ENCODE measurements around the gene NKX2-4.
A peak's percentile ranks its signal among the peaks of the same experiment; 100 is the strongest.
"Not testable (repeated sequence)": the region's sequence is repeated elsewhere in the genome, so short reads cannot be mapped to it uniquely, and the experiment has no call there.

Gene NKX2-4

DNA sequence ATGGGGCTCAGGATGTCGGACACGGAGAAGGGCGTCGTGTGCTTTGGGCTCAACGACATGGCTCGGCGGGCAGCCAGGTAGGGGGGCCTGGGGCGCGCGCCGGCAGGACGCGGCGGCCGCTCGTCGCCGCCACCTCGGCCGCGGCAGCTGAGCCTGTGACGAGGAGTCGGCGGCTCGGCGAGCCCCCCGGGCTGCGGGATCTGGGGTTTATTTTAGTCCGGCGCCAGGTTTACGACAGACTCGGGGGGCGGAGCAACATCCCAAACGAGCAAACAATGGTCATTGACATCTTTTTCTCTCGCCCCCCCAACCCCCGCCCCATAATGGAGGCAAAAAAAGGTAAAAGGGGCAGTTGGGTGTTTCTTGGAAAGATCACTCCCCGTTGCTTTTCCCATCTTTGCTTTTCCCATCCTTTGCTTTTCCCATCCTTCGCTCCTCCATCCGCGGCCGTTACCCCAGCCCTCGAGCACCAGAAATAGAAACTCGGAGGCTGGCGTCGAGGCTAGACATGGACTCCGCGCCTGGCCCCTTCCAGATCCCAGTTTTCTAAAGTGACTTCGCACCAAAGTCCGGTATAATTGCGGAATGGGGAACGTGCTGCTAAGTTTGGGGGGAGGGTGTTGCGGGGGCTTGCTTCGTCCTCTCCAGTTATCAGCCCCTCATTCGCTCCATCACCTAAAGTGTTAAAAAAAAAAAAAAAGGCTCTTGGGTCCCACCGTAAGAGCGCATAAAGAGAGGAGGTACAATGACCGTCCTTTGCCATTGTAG is at the start of gene NKX2-4:
TSS of gene NKX2-4 (minus strand) at position 186 of the 768 bp plus-strand sequence. CDS start at position 59, 127 bp downstream.
- DNase-seq (ENCODE audit: insufficient read length, low spot score), result no peak
- FAIRE-seq, result no peak
- TF ChIP-seq POLR2A (IDR thresholded peaks at IDR 0.05; ENCODE audit: low read depth, low read length), result no peak

DNA sequence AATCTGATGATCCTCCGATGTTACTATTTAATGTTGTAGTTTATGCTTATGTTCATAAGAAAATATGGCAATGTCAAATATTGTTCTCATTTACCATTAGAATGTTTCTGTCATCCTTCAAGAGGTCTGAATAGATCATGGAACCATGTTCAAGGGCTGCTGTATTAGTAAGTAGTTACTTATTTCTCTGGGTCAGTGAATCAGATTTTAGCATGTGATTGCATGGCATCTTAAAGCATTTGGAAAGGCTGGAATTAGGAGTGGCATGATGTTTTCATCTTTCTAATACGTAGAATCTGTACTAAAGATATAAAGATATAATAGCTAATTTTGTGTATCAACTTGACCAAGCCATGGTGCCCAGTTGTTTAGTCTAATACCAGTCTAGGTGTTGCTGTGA is 40.5 kb upstream of the NKX2-4 start:
- FAIRE-seq (no peak), DNase-seq (ENCODE audit: insufficient read length, low spot score) (no peak)

DNA sequence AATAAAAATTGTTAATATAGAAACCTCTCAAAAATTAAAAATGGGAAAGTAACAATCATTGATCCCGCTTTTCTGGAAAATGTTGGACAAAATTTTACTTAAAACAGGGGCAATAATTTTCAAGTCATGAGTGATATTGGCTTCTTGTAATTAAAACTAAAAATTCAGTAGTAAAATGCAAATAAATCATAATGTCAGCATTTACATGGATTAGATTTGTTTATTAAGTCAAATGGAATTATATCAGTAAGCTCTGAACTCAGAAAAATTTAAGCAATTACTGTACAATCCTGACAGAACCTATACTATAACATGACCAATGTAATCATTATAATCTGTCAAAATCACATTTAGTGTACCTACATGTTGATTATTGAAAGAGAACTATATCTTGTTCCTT is 39.9 kb upstream of the NKX2-4 start:
- no peak for TF ChIP-seq POLR2A (IDR thresholded peaks at IDR 0.05; ENCODE audit: low read depth, low read length)
- FAIRE-seq (no peak), DNase-seq (ENCODE audit: insufficient read length, low spot score) (no peak)

More for the DNA sequence above, 40.5 kb upstream of the NKX2-4 start:
- no peak for TF ChIP-seq POLR2A (IDR thresholded peaks at IDR 0.05; ENCODE audit: low read depth, low read length)

DNA sequence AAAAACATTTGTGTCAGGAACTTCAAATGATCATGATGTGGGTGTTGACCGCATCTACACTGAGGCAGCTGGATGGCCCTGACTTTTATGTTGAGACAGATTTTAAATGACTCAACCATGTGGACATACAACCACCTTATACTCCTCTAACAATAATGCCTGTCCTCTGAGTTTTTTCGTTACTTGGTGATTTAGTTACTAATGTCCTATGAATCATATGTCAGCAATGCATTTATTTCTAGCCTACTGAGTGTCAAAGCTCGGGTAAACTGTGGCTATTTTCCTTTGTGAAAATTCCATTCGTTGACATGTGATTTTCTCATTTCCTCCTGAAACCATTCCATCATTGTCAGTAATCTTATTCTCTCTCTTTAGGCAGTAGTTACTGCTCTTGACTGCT is 38.9 kb upstream of the NKX2-4 start:
- TF ChIP-seq POLR2A (IDR thresholded peaks at IDR 0.05; ENCODE audit: low read depth, low read length), result no peak
- FAIRE-seq (peak; percentile 87), DNase-seq (ENCODE audit: insufficient read length, low spot score) (peak; percentile 49)

DNA sequence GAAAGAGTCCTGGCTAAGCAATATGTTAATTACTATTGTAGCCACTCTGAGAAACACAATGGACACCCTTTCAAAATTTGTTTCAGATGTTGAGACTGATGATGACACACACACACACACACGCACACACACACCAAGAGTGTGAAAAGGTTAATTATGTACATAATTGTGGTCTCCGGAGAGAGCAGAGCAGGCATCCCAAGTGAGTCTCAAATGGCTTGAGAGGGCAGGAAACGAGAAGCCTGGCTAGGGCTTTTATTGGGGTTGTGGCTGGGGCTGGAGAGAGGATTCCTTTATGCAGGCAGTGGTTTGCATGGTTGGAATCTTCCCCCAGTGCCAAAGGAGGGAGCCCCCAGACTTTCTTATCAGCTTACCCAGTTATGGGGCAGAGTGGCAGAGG is 38.2 kb upstream of the NKX2-4 start:
- DNase-seq (ENCODE audit: insufficient read length, low spot score) (no peak), FAIRE-seq (no peak)
- no peak for TF ChIP-seq POLR2A (IDR thresholded peaks at IDR 0.05; ENCODE audit: low read depth, low read length)

DNA sequence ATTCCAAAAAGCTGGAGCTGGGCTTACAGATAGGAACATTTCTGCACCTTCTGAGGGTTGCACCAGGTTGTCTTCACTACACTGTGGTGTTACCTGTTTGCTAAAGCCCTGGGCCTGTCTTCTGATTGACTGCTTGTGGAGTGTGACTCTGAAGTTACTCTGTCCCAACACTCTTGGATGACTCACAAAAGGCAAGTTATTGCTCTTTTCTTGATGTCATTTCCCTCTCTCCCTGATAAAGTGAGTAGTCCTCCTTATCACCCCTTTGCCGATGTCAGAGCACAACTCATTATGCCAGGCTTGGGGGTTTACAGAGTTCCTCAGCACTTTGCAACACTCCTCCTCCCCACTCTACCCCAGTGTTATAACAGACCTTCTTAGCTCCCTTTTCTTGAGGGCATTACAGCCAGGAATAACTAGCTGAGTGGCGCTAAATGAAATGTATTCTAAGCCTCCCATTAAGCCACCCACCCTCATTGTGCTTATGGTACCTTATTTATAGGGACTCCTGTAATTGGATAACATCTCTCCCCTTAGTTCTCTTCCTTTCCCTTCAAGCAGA is 36.1 kb upstream of the NKX2-4 start:
- peak; percentile 52 for FAIRE-seq
- DNase-seq (ENCODE audit: insufficient read length, low spot score), result peak; percentile 20
- no peak for TF ChIP-seq POLR2A (IDR thresholded peaks at IDR 0.05; ENCODE audit: low read depth, low read length)

DNA sequence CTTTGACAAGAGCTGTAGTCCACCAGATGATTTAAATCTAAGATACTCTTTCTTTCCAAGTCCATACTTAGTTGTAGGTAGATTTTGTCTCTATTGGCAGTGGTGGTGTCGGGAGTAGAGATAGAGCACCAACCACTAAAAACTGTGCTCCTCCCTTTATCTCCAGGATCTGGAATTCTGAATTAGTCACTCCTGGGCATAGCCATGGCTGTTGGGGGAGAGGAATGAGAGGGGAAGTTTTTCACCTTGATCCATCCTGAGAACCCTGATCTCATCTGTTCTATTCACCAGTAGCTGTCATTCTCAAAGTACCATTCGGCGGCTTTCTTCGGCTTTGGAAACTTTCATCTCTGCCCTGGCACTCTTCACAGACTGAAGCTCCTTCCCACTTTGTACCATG is 35.6 kb upstream of the NKX2-4 start:
- no peak for TF ChIP-seq POLR2A (IDR thresholded peaks at IDR 0.05; ENCODE audit: low read depth, low read length)
- FAIRE-seq (no peak), DNase-seq (ENCODE audit: insufficient read length, low spot score) (no peak)

DNA sequence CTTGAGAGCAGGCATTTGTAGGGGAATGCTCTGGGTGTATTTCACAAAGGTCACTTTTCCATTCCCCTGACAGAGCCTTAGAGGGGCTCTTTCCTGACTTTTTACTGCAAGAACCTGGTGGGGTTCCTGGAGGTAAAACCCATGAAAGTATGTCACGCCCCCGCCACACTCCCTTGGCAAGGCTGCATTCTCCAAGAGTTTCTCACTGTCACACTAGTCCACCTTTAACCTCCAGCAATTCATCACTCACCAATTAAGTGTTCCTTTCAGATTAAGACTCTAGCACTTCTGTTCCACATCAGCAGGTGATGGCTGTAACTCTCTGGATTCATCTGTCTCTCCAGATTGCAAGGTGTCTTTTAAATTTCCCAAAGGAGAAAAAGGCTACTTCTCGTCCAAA is 32.7 kb upstream of the NKX2-4 start:
- no peak for FAIRE-seq
- DNase-seq (ENCODE audit: insufficient read length, low spot score), result no peak
- TF ChIP-seq POLR2A (IDR thresholded peaks at IDR 0.05; ENCODE audit: low read depth, low read length), result no peak

DNA sequence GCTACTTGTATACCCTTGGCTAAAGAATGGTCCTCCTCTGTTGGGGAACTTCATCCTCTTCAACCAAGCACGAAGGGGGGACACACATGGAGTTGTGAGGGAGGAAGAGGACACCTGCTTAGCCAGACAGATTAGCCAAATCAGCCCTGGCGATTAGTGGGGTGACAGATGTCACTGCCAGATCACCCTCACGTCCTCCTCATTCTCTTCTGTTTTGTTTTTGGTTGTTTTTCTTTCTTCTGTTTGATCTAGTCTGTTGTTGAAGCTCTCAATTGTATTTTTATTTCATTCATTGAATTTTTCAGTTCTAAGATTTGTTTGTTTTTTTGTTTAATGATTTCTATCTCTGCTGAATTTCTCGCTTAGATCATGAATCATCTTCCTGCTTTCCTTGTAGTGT is 27.5 kb upstream of the NKX2-4 start:
- no peak for TF ChIP-seq POLR2A (IDR thresholded peaks at IDR 0.05; ENCODE audit: low read depth, low read length)
- DNase-seq (ENCODE audit: insufficient read length, low spot score) (no peak), FAIRE-seq (no peak)

DNA sequence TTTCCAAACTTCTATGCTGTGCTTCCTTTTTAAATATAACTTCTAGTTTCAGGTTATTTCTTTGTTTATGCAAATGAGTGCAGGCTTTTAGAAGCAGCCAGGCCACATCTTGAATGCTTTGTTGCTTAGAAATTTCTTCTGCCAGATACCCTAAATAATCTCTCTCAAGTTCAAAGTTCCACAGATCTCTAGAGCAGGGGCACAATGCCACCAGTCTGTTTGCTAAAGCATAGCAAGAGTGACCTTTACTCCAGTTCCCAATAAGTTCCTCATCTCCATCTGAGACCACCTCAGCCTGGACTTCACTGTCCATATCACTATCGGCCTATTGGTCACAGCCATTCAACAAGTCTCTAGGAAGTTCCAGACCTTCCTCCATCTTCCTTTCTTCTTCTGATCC is 26.4 kb upstream of the NKX2-4 start:
- DNase-seq (ENCODE audit: insufficient read length, low spot score); FAIRE-seq: not testable (repeated sequence)

DNA sequence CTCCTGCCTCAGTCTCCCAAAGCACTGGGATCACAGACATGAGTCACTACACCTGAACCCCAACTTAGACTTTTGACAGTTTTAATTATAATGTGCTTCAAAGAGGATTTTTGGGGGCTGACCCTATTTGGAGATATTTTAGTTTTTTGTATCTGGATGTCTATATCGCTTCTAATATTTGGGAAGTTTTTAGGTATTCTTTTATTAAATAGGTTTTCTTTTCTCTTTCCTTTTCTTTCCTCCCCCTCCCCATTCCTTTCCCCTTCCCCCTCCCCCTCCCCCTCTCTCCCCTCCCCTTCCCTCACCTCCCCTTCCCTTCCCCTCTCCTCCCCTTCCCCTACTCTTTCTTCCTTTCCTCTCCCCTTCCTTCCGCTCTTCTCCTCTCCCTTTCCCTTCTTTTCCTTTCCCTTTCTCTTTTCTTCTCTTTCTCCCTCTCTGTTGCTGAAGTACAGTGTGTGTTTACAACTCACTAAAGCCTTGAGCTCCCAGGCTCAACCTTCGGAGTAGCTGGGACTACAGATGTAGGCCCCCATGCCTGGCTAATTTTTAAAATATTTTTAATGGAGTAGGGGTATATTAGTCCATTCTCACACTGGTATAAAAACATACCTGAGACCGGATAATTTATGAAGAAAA is 24.4 kb upstream of the NKX2-4 start:
- FAIRE-seq, result no peak
- TF ChIP-seq POLR2A (IDR thresholded peaks at IDR 0.05; ENCODE audit: low read depth, low read length), result no peak
- DNase-seq (ENCODE audit: insufficient read length, low spot score), result no peak

DNA sequence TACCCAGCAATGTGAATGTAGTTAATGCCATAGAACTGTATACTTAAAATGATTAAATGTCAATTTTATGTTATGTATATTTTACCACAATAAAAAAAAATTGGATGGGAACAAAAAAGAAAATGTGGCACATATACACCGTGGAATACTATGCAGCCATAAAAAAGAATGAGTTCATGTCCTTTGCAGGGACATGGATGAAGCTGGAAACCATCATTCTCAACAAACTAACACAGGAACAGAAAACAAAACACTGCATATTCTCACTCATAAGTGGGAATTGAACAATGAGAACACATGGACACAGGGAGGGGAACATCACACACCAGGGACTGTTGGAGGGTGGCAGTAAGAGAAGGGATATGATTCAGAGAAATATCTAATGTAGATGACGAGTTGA is 21.8 kb upstream of the NKX2-4 start:
- DNase-seq (ENCODE audit: insufficient read length, low spot score), result not testable (repeated sequence)

DNA sequence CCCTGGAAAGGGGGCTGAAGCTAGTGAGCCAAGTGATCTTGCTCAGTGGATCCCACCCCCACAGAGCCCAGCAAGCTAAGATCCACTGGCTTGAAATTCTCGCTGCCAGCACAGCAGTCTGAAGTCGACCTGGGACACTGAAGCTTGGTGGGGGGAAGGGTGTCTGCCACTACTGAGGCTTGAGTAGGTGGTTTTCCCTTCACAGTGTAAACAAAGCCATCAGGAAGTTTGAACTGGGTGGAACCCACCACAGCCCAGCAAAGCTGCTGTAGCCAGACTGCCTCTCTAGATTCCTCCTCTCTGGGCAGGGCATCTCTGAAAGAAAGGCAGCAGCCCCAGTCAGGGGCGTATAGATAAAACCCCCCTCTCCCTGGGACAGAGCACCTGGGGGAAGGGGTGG is 16.7 kb upstream of the NKX2-4 start:
- not testable (repeated sequence) for FAIRE-seq; DNase-seq (ENCODE audit: insufficient read length, low spot score)

More for the DNA sequence above, 21.8 kb upstream of the NKX2-4 start:
- not testable (repeated sequence) for FAIRE-seq

DNA sequence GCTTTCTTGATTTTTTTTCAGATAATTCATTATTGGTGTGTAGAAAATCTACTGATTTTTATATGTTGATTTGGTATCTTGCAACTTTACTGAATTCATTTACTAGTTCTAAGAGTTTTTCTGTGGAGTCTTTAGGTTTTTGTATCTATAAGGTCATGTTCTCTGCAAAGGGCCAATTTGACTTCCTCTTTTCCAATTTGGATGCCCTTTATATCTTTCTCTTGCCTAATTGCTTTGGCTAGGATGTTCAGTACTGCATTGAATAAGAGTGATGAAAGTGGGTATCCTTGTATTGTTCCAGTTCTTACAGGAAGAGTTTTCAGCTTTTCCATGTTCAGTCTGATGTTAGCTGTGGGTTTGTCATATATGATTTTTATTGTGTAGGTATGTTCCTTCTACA is 14.4 kb upstream of the NKX2-4 start:
- no peak for TF ChIP-seq POLR2A (IDR thresholded peaks at IDR 0.05; ENCODE audit: low read depth, low read length)
- FAIRE-seq, result no peak
- no peak for DNase-seq (ENCODE audit: insufficient read length, low spot score)

DNA sequence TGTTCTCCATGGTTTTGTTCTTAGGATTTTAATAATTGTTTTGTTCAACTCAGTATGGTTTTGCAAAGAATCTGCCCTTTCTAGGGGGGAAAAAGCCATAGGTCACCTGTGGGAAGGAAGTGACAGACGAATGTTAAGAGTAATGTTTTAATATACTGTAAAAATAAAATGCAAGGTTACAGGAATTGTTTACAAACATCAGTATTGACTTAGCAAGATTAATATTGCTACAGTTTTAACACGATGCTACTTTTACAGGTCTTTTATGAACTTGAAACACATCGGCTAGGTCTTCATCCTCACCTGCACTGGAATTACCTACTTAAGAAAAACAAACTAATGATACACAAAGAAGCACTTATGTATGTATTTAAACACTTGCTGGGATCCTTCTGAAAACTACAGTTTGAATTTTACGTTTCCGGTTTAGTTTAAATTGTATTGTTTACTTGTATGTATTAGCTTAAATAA is 1.7 kb upstream of the NKX2-4 start:
- no peak for TF ChIP-seq POLR2A (IDR thresholded peaks at IDR 0.05; ENCODE audit: low read depth, low read length)
- no peak for FAIRE-seq

More for the DNA sequence above, 1.7 kb upstream of the NKX2-4 start:
- DNase-seq (ENCODE audit: insufficient read length, low spot score), result no peak

Data from H54 (cell line).